Suprapubic skin (tissue), 4 donors: Measurements from ENCODE around the gene NDST4. TPM values are rescaled to one million over a fixed set of nuclear protein-coding genes. Genes with fewer than 3 reads are reported as not detected.

Experiments
- DNase-seq, 2 donors: peaks; one replicate each; pipeline ENCODE4 v3.0.0-alpha.2; 2019; ENCODE audit warnings: low spot score in 2 of 2
- H3K27ac ChIP-seq: fragments of 200-600 bp; sonication (generic); one replicate; pipeline ENCODE4 v1.5.1; 2019
- H3K27me3 ChIP-seq: fragments of 200-600 bp; sonication (generic); one replicate; pipeline ENCODE4 v1.5.1; 2019
- H3K36me3 ChIP-seq: fragments of 200-600 bp; sonication (generic); one replicate; pipeline ENCODE4 v1.5.1; 2019
- H3K4me1 ChIP-seq: fragments of 200-600 bp; sonication (generic); one replicate; pipeline ENCODE4 v1.5.1; 2019
- H3K4me3 ChIP-seq: fragments of 200-600 bp; sonication (generic); one replicate; pipeline ENCODE4 v1.5.1; 2019; ENCODE audit warnings: mild to moderate bottlenecking
- H3K9me3 ChIP-seq: fragments of 200-600 bp; sonication (generic); one replicate; pipeline ENCODE4 v1.5.1; 2019
- CTCF ChIP-seq, 2 donors: fragments of 200-600 bp in 1 of 2; fragments of 450-650 bp in 1 of 2; sonication (generic) in 1 of 2; IDR thresholded peaks; one replicate each; pipeline ENCODE4 v1.5.1; 2016 to 2019; ENCODE audit warnings: antibody characterized with exemption in 2 of 2, mild to moderate bottlenecking in 1 of 2, moderate library complexity in 1 of 2
- EP300 ChIP-seq: sonication (generic); formaldehyde crosslinking; IDR thresholded peaks from one replicate; pipeline ENCODE4 v1.6.1; 2017; ENCODE audit warnings: antibody characterized with exemption
- POLR2A ChIP-seq, 2 donors: fragments of 450-650 bp; IDR thresholded peaks; one replicate each; pipeline ENCODE4 v1.6.1; 2017; ENCODE audit warnings: antibody characterized with exemption in 2 of 2, mild to moderate bottlenecking in 2 of 2, moderate library complexity in 2 of 2
- POLR2AphosphoS5 ChIP-seq, 3 donors: sonication (generic); formaldehyde crosslinking; IDR thresholded peaks; one replicate each; pipeline ENCODE4 v1.6.1; 2017; ENCODE audit warnings: antibody characterized with exemption in 3 of 3
- WGBS: methylation state at CpG from one replicate; pipeline ENCODE4 v1.1.5; 2018; 5-methylcytosine and 5-hydroxymethylcytosine counted together
- total RNA-seq, 4 donors: library from RNA; depleted of rRNA; stranded (reverse); fragments of >200 nt; gene quantifications; one replicate each; pipeline ENCODE4 v1.1.0, GENCODE V29; 2016

The NDST4 gene
- total RNA-seq, 4 donors from 2014 or later, result not detected

GRCh38 chr4:115121351-115122043, 8.1 kb upstream of the NDST4 start:
- no peak for DNase-seq
- WGBS, result 64% methylated on average over 2 of the region's 2 CpGs
- Histone ChIP-seq H3K27me3 (no peaks in the 10 kb centered on the region), H3K9me3 (no peaks in the 10 kb centered on the region), H3K27ac (no peak overlapping the region), H3K4me1 (no peaks in the 10 kb centered on the region), H3K4me3 (no peak overlapping the region), H3K36me3 (no peaks in the 10 kb centered on the region)
- TF ChIP-seq EP300 (no peak), POLR2AphosphoS5 (IDR thresholded peaks at IDR 0.05) (no peak), POLR2A (IDR thresholded peaks at IDR 0.05) (no peak), CTCF (IDR thresholded peaks at IDR 0.05) (no peak)

- DNase-seq, result no peak
- Histone ChIP-seq H3K4me1 (no peaks in the 10 kb centered on the region), H3K36me3 (no peaks in the 10 kb centered on the region), H3K9me3 (no peaks in the 10 kb centered on the region), H3K4me3 (no peak overlapping the region), H3K27ac (no peak overlapping the region), H3K27me3 (no peaks in the 10 kb centered on the region)
- TF ChIP-seq EP300, result no peak
- no peak for TF ChIP-seq POLR2A (IDR thresholded peaks at IDR 0.05)
- TF ChIP-seq POLR2AphosphoS5 (IDR thresholded peaks at IDR 0.05), result no peak
- TF ChIP-seq CTCF (IDR thresholded peaks at IDR 0.05), result no peak
- 94% methylated on average over 1 of the region's 1 CpG for whole genome bisulfite sequencing
Measured at GRCh38 chr4:115119804-115120352, 6.5 kb upstream of the NDST4 start.

- 24% methylated on average over 3 of the region's 3 CpGs for WGBS
- DNase-seq, result no peak
Measured at GRCh38 chr4:115117651-115118050, 4.2 kb upstream of the NDST4 start.

GRCh38 chr4:115110191-115111181, 2.9 kb downstream of the NDST4 start:
- no peaks in the 10 kb centered on the region for H3K9me3 ChIP-seq
- TF ChIP-seq POLR2AphosphoS5 (IDR thresholded peaks at IDR 0.05) (no peak), POLR2A (IDR thresholded peaks at IDR 0.05) (no peak), CTCF (IDR thresholded peaks at IDR 0.05) (no peak), EP300 (no peak)
- H3K27me3 ChIP-seq, result no peaks in the 10 kb centered on the region
- H3K4me1 ChIP-seq, result peaks cover 5% of the 10 kb centered on the region
- 75% methylated on average over 4 of the region's 4 CpGs for WGBS
- H3K27ac ChIP-seq, result no peak overlapping the region
- no peak overlapping the region for H3K4me3 ChIP-seq
- DNase-seq, result no peak
- no peaks in the 10 kb centered on the region for H3K36me3 ChIP-seq

More at GRCh38 chr4:115117651-115118050, 4.2 kb upstream of the NDST4 start:
- H3K27ac ChIP-seq, result no peak overlapping the region
- H3K36me3 ChIP-seq, result no peaks in the 10 kb centered on the region
- H3K4me1 ChIP-seq, result peaks cover 5% of the 10 kb centered on the region
- TF ChIP-seq EP300 (no peak), POLR2AphosphoS5 (IDR thresholded peaks at IDR 0.05) (no peak), POLR2A (IDR thresholded peaks at IDR 0.05) (no peak), CTCF (IDR thresholded peaks at IDR 0.05) (no peak)
- H3K27me3 ChIP-seq, result no peaks in the 10 kb centered on the region
- no peaks in the 10 kb centered on the region for H3K9me3 ChIP-seq
- no peak overlapping the region for H3K4me3 ChIP-seq

GRCh38 chr4:115108850-115109249, 4.6 kb downstream of the NDST4 start:
- H3K27ac ChIP-seq, result no peak overlapping the region
- H3K4me1 ChIP-seq, result peaks cover 5% of the 10 kb centered on the region
- no peaks in the 10 kb centered on the region for H3K27me3 ChIP-seq
- H3K9me3 ChIP-seq, result no peaks in the 10 kb centered on the region
- DNase-seq, result no peak
- TF ChIP-seq EP300 (no peak), CTCF (IDR thresholded peaks at IDR 0.05) (no peak), POLR2A (IDR thresholded peaks at IDR 0.05) (no peak), POLR2AphosphoS5 (IDR thresholded peaks at IDR 0.05) (no peak)
- no peaks in the 10 kb centered on the region for H3K36me3 ChIP-seq
- H3K4me3 ChIP-seq, result no peak overlapping the region
